HUES6 (cell line): ENCODE measurements around the gene SLC22A25.

Experiments
- H3K27ac ChIP-seq: 2 replicates; pipeline ENCODE4 v1.7.0; 2013; ENCODE audit warnings: low read depth, mild to moderate bottlenecking, low read length, inconsistent platforms
- H3K27me3 ChIP-seq: 2 replicates; pipeline ENCODE4 v1.6.1; 2013; ENCODE audit warnings: low read length; ENCODE audit not compliant: control insufficient read depth, insufficient read depth
- H3K36me3 ChIP-seq: 2 replicates; pipeline ENCODE4 v1.6.1; 2013; ENCODE audit warnings: low read length; ENCODE audit not compliant: control insufficient read depth, insufficient read depth
- H3K4me1 ChIP-seq: 2 replicates; pipeline ENCODE4 v1.6.1; 2013; ENCODE audit warnings: low read length; ENCODE audit not compliant: control insufficient read depth, insufficient read depth
- H3K4me3 ChIP-seq: 2 replicates; pipeline ENCODE4 v1.5.1; 2013; ENCODE audit warnings: low read depth, low read length
- H3K9ac ChIP-seq: one replicate; pipeline ENCODE4 v1.6.1; 2013; ENCODE audit warnings: mild to moderate bottlenecking, low read length
- H3K9me3 ChIP-seq: 2 replicates; pipeline ENCODE4 v1.6.1; 2013; ENCODE audit warnings: low read depth, low read length; ENCODE audit not compliant: control insufficient read depth, insufficient read depth

SLC22A25 gene

GRCh38 chr11:63243533-63243932, at the start of gene SLC22A25:
SLC22A25 (minus strand) TSS chr11:63243599; CDS start chr11:63229652, 13,947 bp downstream.
- H3K27me3 ChIP-seq: peaks cover 7% of the 10 kb centered on the region; the same call in 1 of the 2 replicates
- H3K9me3 ChIP-seq: peaks cover under 1% of the 10 kb centered on the region; the same call in 1 of the 2 replicates
- H3K9ac ChIP-seq: no peak within 1 kb of the TSS
- no peak within 1 kb of the TSS for H3K4me3 ChIP-seq
- no peaks in the 10 kb centered on the region for H3K4me1 ChIP-seq
- H3K27ac ChIP-seq: no peak within 1 kb of the TSS
- no peaks in the 10 kb centered on the region for H3K36me3 ChIP-seq

- no peaks in the 10 kb centered on the region for H3K4me1 ChIP-seq
- H3K9ac ChIP-seq: no peak overlapping the region
- no peak overlapping the region for H3K27ac ChIP-seq
- H3K27me3 ChIP-seq: no peaks in the 10 kb centered on the region
- H3K36me3 ChIP-seq: no peaks in the 10 kb centered on the region
- no peak overlapping the region for H3K4me3 ChIP-seq
- peaks cover 6% of the 10 kb centered on the region for H3K9me3 ChIP-seq
These were observed 46.9 kb upstream of the SLC22A25 start for GRCh38 chr11:63290285-63290684.

- Histone ChIP-seq H3K4me1 (no peaks in the 10 kb centered on the region), H3K36me3 (no peaks in the 10 kb centered on the region), H3K27ac (no peak overlapping the region), H3K27me3 (no peaks in the 10 kb centered on the region), H3K4me3 (no peak overlapping the region), H3K9me3 (peaks cover 6% of the 10 kb centered on the region), H3K9ac (no peak overlapping the region)
These were observed 46.3 kb upstream of the SLC22A25 start for GRCh38 chr11:63289658-63290057.

DNA sequence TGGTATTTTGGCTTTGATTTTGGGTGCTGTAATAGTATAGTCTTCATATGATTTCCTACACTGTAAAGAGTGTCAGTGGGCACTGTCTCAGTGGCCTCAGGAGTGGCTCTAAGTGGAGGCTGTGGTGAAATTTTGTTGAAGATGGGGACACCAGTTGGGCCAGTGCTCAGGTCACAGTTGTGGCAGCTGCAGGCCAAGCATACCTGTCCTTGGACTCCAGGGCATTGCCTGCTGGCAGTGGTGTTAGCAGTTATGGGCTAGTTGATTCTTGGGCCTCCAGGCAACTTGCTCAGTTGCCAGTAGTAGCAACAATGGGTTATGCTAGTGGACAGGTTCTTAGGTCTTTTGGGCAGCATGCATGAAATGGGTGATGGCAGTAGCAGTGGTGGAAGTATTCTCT, 39.2 kb upstream of the SLC22A25 start:
- H3K4me1 ChIP-seq: no peaks in the 10 kb centered on the region
- H3K27ac ChIP-seq: no peak overlapping the region
- no peaks in the 10 kb centered on the region for H3K27me3 ChIP-seq
- H3K36me3 ChIP-seq: no peaks in the 10 kb centered on the region
- no peak overlapping the region for H3K9ac ChIP-seq
- H3K9me3 ChIP-seq: no peaks in the 10 kb centered on the region
- no peak overlapping the region for H3K4me3 ChIP-seq

GRCh38 chr11:63280920-63281319, 37.5 kb upstream of the SLC22A25 start:
- Histone ChIP-seq H3K4me1 (no peaks in the 10 kb centered on the region), H3K36me3 (no peaks in the 10 kb centered on the region), H3K9me3 (no peaks in the 10 kb centered on the region), H3K27me3 (no peaks in the 10 kb centered on the region), H3K9ac (no peak overlapping the region), H3K27ac (no peak overlapping the region), H3K4me3 (no peak overlapping the region)

GRCh38 chr11:63277345-63277943, 34.0 kb upstream of the SLC22A25 start:
- Histone ChIP-seq H3K27me3 (no peaks in the 10 kb centered on the region), H3K27ac (no peak overlapping the region), H3K36me3 (no peaks in the 10 kb centered on the region), H3K4me3 (no peak overlapping the region), H3K9me3 (no peaks in the 10 kb centered on the region), H3K4me1 (no peaks in the 10 kb centered on the region), H3K9ac (no peak overlapping the region)

GRCh38 chr11:63274776-63275175, 31.4 kb upstream of the SLC22A25 start:
- no peak overlapping the region for H3K4me3 ChIP-seq
- H3K9ac ChIP-seq: no peak overlapping the region
- H3K36me3 ChIP-seq: no peaks in the 10 kb centered on the region
- H3K4me1 ChIP-seq: no peaks in the 10 kb centered on the region
- H3K27ac ChIP-seq: no peak overlapping the region
- H3K9me3 ChIP-seq: no peaks in the 10 kb centered on the region
- H3K27me3 ChIP-seq: no peaks in the 10 kb centered on the region

- Histone ChIP-seq H3K27ac (no peak overlapping the region), H3K36me3 (no peaks in the 10 kb centered on the region), H3K27me3 (no peaks in the 10 kb centered on the region), H3K4me1 (no peaks in the 10 kb centered on the region), H3K9ac (no peak overlapping the region), H3K4me3 (no peak overlapping the region), H3K9me3 (no peaks in the 10 kb centered on the region)
These were observed 30.3 kb upstream of the SLC22A25 start for GRCh38 chr11:63273685-63274084.

GRCh38 chr11:63262547-63262946, 19.1 kb upstream of the SLC22A25 start:
- no peaks in the 10 kb centered on the region for H3K36me3 ChIP-seq
- no peaks in the 10 kb centered on the region for H3K9me3 ChIP-seq
- no peaks in the 10 kb centered on the region for H3K27me3 ChIP-seq
- H3K4me3 ChIP-seq: no peak overlapping the region
- H3K4me1 ChIP-seq: no peaks in the 10 kb centered on the region
- no peak overlapping the region for H3K9ac ChIP-seq
- H3K27ac ChIP-seq: no peak overlapping the region

DNA sequence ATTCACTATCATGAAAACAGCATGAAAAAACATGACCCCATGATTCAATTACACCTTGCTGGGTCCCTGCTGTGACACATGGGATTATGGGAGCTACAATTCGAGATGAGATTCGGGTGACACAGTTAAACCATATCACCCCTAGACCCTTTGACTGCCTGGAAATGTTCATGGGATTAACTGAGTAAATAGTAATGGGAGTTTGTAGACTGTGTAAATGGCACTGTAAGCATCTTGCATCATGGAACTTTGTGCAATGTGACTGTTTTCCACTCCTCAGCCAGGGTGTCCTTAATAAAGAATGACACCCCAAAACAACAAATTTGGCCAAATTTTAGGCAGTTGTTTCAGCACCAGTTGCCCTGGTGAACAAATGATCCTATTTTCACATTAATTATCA, 7.9 kb upstream of the SLC22A25 start:
- H3K27ac ChIP-seq: no peak overlapping the region
- no peaks in the 10 kb centered on the region for H3K36me3 ChIP-seq
- no peaks in the 10 kb centered on the region for H3K9me3 ChIP-seq
- H3K27me3 ChIP-seq: no peaks in the 10 kb centered on the region
- H3K4me1 ChIP-seq: no peaks in the 10 kb centered on the region
- H3K9ac ChIP-seq: no peak overlapping the region
- H3K4me3 ChIP-seq: no peak overlapping the region

GRCh38 chr11:63250162-63251050, 7.0 kb upstream of the SLC22A25 start:
- no peak overlapping the region for H3K27ac ChIP-seq
- no peak overlapping the region for H3K4me3 ChIP-seq
- H3K9me3 ChIP-seq: no peaks in the 10 kb centered on the region
- no peaks in the 10 kb centered on the region for H3K36me3 ChIP-seq
- no peak overlapping the region for H3K9ac ChIP-seq
- no peaks in the 10 kb centered on the region for H3K27me3 ChIP-seq
- H3K4me1 ChIP-seq: no peaks in the 10 kb centered on the region
